WTC11 (cell line): ENCODE results near the gene KEAP1.

Experiments
- CREB1 ChIP-seq: sonication (generic); formaldehyde crosslinking; IDR thresholded peaks from 2 replicates; pipeline ENCODE4 v1.8.0; 2023; ENCODE audit warnings: mild to moderate bottlenecking, missing genetic modification reagents
- CTCF ChIP-seq: fragments of 200-600 bp; IDR thresholded peaks from 2 replicates; pipeline ENCODE4 v1.8.0; 2022; ENCODE audit warnings: antibody characterized with exemption
- FOXJ3 ChIP-seq: sonication (generic); formaldehyde crosslinking; IDR thresholded peaks from 2 replicates; pipeline ENCODE4 v1.9.0; 2021; ENCODE audit warnings: missing genetic modification reagents, mild to moderate bottlenecking, borderline replicate concordance
- JAZF1 ChIP-seq: fragments of 250-450 bp; sonication (Bioruptor Pico); IDR thresholded peaks from 2 replicates; pipeline ENCODE4 v1.9.0; 2021; ENCODE audit warnings: moderate library complexity, mild to moderate bottlenecking, inconsistent platforms
- JUN ChIP-seq: sonication (generic); formaldehyde crosslinking; IDR thresholded peaks from 2 replicates; pipeline ENCODE4 v1.8.0; 2023; ENCODE audit warnings: mild to moderate bottlenecking, missing genetic modification reagents
- NR2C2 ChIP-seq: sonication (generic); formaldehyde crosslinking; IDR thresholded peaks from 2 replicates; pipeline ENCODE4 v1.8.0; 2022; ENCODE audit warnings: mild to moderate bottlenecking, missing genetic modification reagents
- NR3C1 ChIP-seq: sonication (generic); formaldehyde crosslinking; conservative IDR thresholded peaks from 2 replicates; pipeline ENCODE4 v1.8.1; 2023; ENCODE audit warnings: low read depth, mild to moderate bottlenecking, missing genetic modification reagents
- RELA ChIP-seq: sonication (generic); formaldehyde crosslinking; IDR thresholded peaks from 2 replicates; pipeline ENCODE4 v1.8.1; 2022; ENCODE audit warnings: missing genetic modification reagents, mild to moderate bottlenecking, borderline replicate concordance
- SP1 ChIP-seq: sonication (generic); formaldehyde crosslinking; conservative IDR thresholded peaks from 2 replicates; pipeline ENCODE4 v1.8.1; 2022; ENCODE audit warnings: missing genetic modification reagents
- TEAD4 ChIP-seq: sonication (generic); formaldehyde crosslinking; IDR thresholded peaks from 2 replicates; pipeline ENCODE4 v1.8.0; 2022; ENCODE audit warnings: mild to moderate bottlenecking, missing genetic modification reagents
- ZNF121 ChIP-seq: sonication (generic); formaldehyde crosslinking; IDR thresholded peaks from 2 replicates; pipeline ENCODE4 v1.8.0; 2023; ENCODE audit warnings: missing genetic modification reagents

GRCh38 chr19:10543059-10543419 is 39.9 kb upstream of the KEAP1 start:
- no peak for TF ChIP-seq RELA
- no peak for TF ChIP-seq FOXJ3 (CRISPR knock-in tag)
- TF ChIP-seq CTCF: no peak
- 0 out of 2 replicates have a peak, but pooled peaks have one; percentile 39 for TF ChIP-seq ZNF121 (CRISPR knock-in tag)
- no peak for TF ChIP-seq JAZF1 (CRISPR knock-in tag)
- TF ChIP-seq NR3C1 (CRISPR knock-in tag): no peak
- no peak for TF ChIP-seq JUN (CRISPR knock-in tag)
- no peak for TF ChIP-seq SP1 (CRISPR knock-in tag)
- TF ChIP-seq NR2C2 (CRISPR knock-in tag): no peak
- no peak for TF ChIP-seq TEAD4
- TF ChIP-seq CREB1 (CRISPR knock-in tag): no peak
